Transverse colon (tissue), 4 donors: ENCODE measurements around the gene AGPAT3.

Experiments
- POLR2A ChIP-seq: fragments of 450-650 bp; IDR thresholded peaks from one replicate; pipeline ENCODE4 v1.6.1; 2016; ENCODE audit warnings: antibody characterized with exemption, mild to moderate bottlenecking, moderate library complexity
- POLR2AphosphoS5 ChIP-seq, 3 donors: sonication (generic); formaldehyde crosslinking; IDR thresholded peaks; one replicate each; pipeline ENCODE4 v1.6.1; 2016; ENCODE audit warnings: antibody characterized with exemption in 3 of 3
- TF ChIP-seq, protein P1 (sequence below), 5 experiments: fragments of 200-600 bp in 3 of 5; fragments of 450-650 bp in 2 of 5; sonication (generic) in 3 of 5; IDR thresholded peaks; 1 replicate in 2 of 5; 2 replicates in 3 of 5; pipeline ENCODE4 v1.5.1; 2016 to 2017; ENCODE audit warnings: antibody characterized with exemption in 5 of 5, inconsistent platforms in 3 of 5, mild to moderate bottlenecking in 2 of 5, moderate library complexity in 1 of 5

- TF ChIP-seq, protein P1, sequence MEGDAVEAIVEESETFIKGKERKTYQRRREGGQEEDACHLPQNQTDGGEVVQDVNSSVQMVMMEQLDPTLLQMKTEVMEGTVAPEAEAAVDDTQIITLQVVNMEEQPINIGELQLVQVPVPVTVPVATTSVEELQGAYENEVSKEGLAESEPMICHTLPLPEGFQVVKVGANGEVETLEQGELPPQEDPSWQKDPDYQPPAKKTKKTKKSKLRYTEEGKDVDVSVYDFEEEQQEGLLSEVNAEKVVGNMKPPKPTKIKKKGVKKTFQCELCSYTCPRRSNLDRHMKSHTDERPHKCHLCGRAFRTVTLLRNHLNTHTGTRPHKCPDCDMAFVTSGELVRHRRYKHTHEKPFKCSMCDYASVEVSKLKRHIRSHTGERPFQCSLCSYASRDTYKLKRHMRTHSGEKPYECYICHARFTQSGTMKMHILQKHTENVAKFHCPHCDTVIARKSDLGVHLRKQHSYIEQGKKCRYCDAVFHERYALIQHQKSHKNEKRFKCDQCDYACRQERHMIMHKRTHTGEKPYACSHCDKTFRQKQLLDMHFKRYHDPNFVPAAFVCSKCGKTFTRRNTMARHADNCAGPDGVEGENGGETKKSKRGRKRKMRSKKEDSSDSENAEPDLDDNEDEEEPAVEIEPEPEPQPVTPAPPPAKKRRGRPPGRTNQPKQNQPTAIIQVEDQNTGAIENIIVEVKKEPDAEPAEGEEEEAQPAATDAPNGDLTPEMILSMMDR (IDR thresholded peaks at IDR 0.05): no peak
- TF ChIP-seq POLR2A: no peak
- TF ChIP-seq POLR2AphosphoS5 (IDR thresholded peaks at IDR 0.05): no peak
These were observed 44.8 kb downstream of the AGPAT3 start for GRCh38 chr21:43909741-43910400.
